Central memory CD8-positive, alpha-beta T cell (primary cell): ENCODE measurements around the gene LDLRAD4.

ENCODE experiments used
- ATAC-seq: fragments of 150-1000 bp; cut with Tn5 transposase; replicated peaks from 2 replicates; pipeline ENCODE4 v1.10.0; 2022; ENCODE audit warnings: mild to moderate bottlenecking, moderate FRiP score, moderate number of reproducible peaks; ENCODE audit not compliant: poor library complexity, severe bottlenecking; ENCODE audit errors: extremely low read depth
- DNase-seq, 2 donors: peaks; one replicate each; pipeline ENCODE4 v3.0.0; 2021; ENCODE audit warnings: low spot score in 2 of 2
- H3K27ac Mint-ChIP-seq: one replicate; pipeline ENCODE4 v1.8.0; 2022; ENCODE audit warnings: low read depth, mild to moderate bottlenecking, moderate library complexity, mixed read lengths
- H3K27me3 Mint-ChIP-seq: one replicate; pipeline ENCODE4 v1.8.0; 2022; ENCODE audit warnings: mixed read lengths
- H3K36me3 Mint-ChIP-seq: one replicate; pipeline ENCODE4 v1.8.0; 2022; ENCODE audit warnings: mild to moderate bottlenecking, moderate library complexity, mixed read lengths; ENCODE audit not compliant: insufficient read depth
- H3K4me1 Mint-ChIP-seq: one replicate; pipeline ENCODE4 v1.8.0; 2022; ENCODE audit warnings: mixed read lengths
- H3K4me3 Mint-ChIP-seq: one replicate; pipeline ENCODE4 v1.8.0; 2022; ENCODE audit warnings: mild to moderate bottlenecking, moderate library complexity, mixed read lengths
- H3K9me3 Mint-ChIP-seq: one replicate; pipeline ENCODE4 v1.8.0; 2022; ENCODE audit warnings: mixed read lengths

Gene LDLRAD4

GRCh38 chr18:13309031-13309747 lies 90.6 kb downstream of the LDLRAD4 start:
- H3K27ac Mint-ChIP-seq: peak overlapping the region; percentile 23
- H3K36me3 Mint-ChIP-seq: no peaks in the 10 kb centered on the region
- H3K9me3 Mint-ChIP-seq: no peaks in the 10 kb centered on the region
- DNase-seq (no peak), ATAC-seq (no peak)
- peaks cover 11% of the 10 kb centered on the region for H3K27me3 Mint-ChIP-seq
- peaks cover 12% of the 10 kb centered on the region for H3K4me1 Mint-ChIP-seq
- no peak overlapping the region for H3K4me3 Mint-ChIP-seq

DNA sequence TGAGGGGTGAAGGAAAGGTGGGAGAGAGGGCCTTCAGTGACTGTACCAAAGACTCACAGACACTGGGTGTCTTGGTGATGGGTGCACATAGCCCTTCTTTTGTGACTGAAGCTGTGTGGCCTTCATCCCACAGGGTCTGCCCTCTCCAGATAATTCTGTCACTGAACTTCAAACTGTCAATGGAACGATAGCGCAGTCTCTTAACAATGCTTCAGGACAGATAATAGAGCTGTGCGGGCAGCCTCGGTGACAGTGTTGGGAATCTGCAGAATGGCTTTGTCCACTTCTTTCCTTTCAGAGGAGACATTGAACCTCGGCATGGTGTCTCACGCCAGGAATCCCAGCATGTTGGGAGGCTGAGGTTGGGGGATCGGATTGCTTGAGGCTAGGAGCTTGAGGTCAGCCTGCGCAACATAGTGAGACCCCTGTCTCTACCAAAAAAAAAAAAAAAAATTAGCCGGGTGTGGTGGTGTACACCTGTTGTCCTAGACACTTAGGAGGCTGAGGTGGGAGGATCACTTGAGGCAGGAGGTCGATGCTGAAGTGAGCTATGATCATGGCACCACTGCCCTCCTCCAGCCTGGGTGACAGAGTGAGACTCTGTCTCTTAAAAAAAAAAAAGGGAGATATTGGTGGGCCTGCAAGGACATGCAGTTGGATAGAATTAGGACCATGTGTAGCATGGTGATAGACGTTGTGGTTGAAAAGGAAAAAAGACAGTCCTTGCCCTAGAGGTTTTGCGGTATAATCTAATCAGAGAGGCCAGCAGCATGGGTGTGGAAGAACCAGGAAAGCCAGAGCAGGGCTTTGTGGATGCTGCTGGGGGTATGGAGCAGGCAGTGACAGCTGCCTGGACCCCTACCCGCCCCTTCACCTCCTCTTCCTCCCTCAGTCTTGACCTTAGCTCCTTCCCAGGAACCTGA lies 91.4 kb downstream of the LDLRAD4 start:
- Mint-ChIP-seq H3K9me3 (no peaks in the 10 kb centered on the region), H3K4me3 (no peak overlapping the region), H3K4me1 (peaks cover 12% of the 10 kb centered on the region), H3K36me3 (no peaks in the 10 kb centered on the region), H3K27ac (no peak overlapping the region), H3K27me3 (peaks cover 14% of the 10 kb centered on the region)
- DNase-seq: no peak
- ATAC-seq: no peak

GRCh38 chr18:13311193-13311592 lies 92.6 kb downstream of the LDLRAD4 start:
- H3K36me3 Mint-ChIP-seq: no peaks in the 10 kb centered on the region
- peaks cover 6% of the 10 kb centered on the region for H3K9me3 Mint-ChIP-seq
- no peak for ATAC-seq
- no peak for DNase-seq
- H3K27ac Mint-ChIP-seq: no peak overlapping the region
- H3K27me3 Mint-ChIP-seq: peaks cover 14% of the 10 kb centered on the region
- no peak overlapping the region for H3K4me3 Mint-ChIP-seq
- peaks cover 12% of the 10 kb centered on the region for H3K4me1 Mint-ChIP-seq

DNA sequence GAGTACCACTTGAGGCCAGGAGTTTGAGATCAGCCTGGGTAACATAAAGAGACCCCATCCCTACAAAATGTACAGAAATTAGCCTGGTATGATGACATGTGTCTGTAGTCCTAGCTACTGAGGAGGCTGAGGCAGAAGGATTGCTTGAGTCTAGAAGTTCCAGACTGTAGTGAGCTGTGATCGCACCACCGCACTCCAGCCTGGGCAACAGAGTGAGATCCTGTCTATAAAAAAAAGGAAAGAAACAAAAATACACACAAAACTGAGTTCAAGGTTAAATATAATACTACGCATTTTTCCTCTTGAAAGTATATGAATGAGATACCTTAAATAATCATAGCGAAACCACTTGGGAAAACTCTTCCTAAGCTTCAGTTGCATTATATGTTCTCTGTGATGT lies 94.0 kb downstream of the LDLRAD4 start:
- no peak overlapping the region for H3K27ac Mint-ChIP-seq

GRCh38 chr18:13313006-13313686 lies 94.6 kb downstream of the LDLRAD4 start:
- no peak overlapping the region for H3K27ac Mint-ChIP-seq
- H3K9me3 Mint-ChIP-seq: peaks cover 6% of the 10 kb centered on the region
- no peaks in the 10 kb centered on the region for H3K36me3 Mint-ChIP-seq
- H3K4me3 Mint-ChIP-seq: no peak overlapping the region
- ATAC-seq (no peak), DNase-seq (no peak)
- peaks cover 14% of the 10 kb centered on the region for H3K27me3 Mint-ChIP-seq
- peaks cover 8% of the 10 kb centered on the region for H3K4me1 Mint-ChIP-seq

More for the DNA sequence above, 94.0 kb downstream of the LDLRAD4 start:
- ATAC-seq (no peak), DNase-seq (no peak)
- H3K27me3 Mint-ChIP-seq: peaks cover 14% of the 10 kb centered on the region
- H3K4me1 Mint-ChIP-seq: peaks cover 12% of the 10 kb centered on the region
- H3K36me3 Mint-ChIP-seq: no peaks in the 10 kb centered on the region
- peaks cover 6% of the 10 kb centered on the region for H3K9me3 Mint-ChIP-seq
- H3K4me3 Mint-ChIP-seq: no peak overlapping the region

- Mint-ChIP-seq H3K36me3 (no peaks in the 10 kb centered on the region), H3K27me3 (peaks cover 14% of the 10 kb centered on the region), H3K4me1 (no peaks in the 10 kb centered on the region), H3K27ac (no peak overlapping the region), H3K4me3 (no peak overlapping the region), H3K9me3 (peaks cover 6% of the 10 kb centered on the region)
- DNase-seq: no peak
- ATAC-seq: no peak
These were observed 96.4 kb downstream of the LDLRAD4 start for GRCh38 chr18:13315000-13315399.

- H3K36me3 Mint-ChIP-seq: no peaks in the 10 kb centered on the region
- DNase-seq (no peak), ATAC-seq (no peak)
- peaks cover 14% of the 10 kb centered on the region for H3K27me3 Mint-ChIP-seq
- H3K27ac Mint-ChIP-seq: no peak overlapping the region
- H3K4me1 Mint-ChIP-seq: no peaks in the 10 kb centered on the region
- no peak overlapping the region for H3K4me3 Mint-ChIP-seq
- H3K9me3 Mint-ChIP-seq: peaks cover 6% of the 10 kb centered on the region
These were observed 97.5 kb downstream of the LDLRAD4 start for GRCh38 chr18:13316063-13316462.

GRCh38 chr18:13317801-13318200 lies 99.2 kb downstream of the LDLRAD4 start:
- H3K4me1 Mint-ChIP-seq: no peaks in the 10 kb centered on the region
- peaks cover 14% of the 10 kb centered on the region for H3K27me3 Mint-ChIP-seq
- no peak for DNase-seq
- H3K36me3 Mint-ChIP-seq: no peaks in the 10 kb centered on the region
- ATAC-seq: no peak
- H3K27ac Mint-ChIP-seq: no peak overlapping the region
- peaks cover 6% of the 10 kb centered on the region for H3K9me3 Mint-ChIP-seq
- no peak overlapping the region for H3K4me3 Mint-ChIP-seq

GRCh38 chr18:13318731-13319501 lies 100.4 kb downstream of the LDLRAD4 start:
- no peaks in the 10 kb centered on the region for H3K4me1 Mint-ChIP-seq
- no peak for DNase-seq
- H3K4me3 Mint-ChIP-seq: no peak overlapping the region
- H3K27me3 Mint-ChIP-seq: peaks cover 6% of the 10 kb centered on the region
- no peak overlapping the region for H3K27ac Mint-ChIP-seq
- no peak for ATAC-seq
- peaks cover 6% of the 10 kb centered on the region for H3K9me3 Mint-ChIP-seq
- no peaks in the 10 kb centered on the region for H3K36me3 Mint-ChIP-seq

DNA sequence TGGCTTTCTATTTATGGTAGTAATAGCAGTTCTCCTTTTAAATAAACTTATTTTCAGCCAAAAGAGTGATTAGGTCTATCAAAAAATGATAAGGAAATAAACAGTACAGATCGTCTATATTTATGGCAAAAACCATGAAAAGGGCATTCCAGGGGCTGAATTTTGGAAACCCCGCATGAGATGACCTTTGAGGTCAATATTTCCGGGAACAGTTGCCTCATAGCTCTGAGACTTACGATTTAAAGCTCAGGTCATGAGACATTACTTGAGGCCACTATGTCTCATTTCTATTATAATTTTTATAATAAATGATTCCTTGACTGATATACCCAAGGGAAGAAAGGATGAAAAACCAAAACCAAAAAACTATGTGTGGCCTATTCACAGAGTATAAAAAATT lies 101.1 kb downstream of the LDLRAD4 start:
- Mint-ChIP-seq H3K36me3 (no peaks in the 10 kb centered on the region), H3K9me3 (peaks cover 6% of the 10 kb centered on the region), H3K27ac (no peak overlapping the region), H3K4me1 (no peaks in the 10 kb centered on the region), H3K27me3 (no peaks in the 10 kb centered on the region), H3K4me3 (no peak overlapping the region)
- no peak for ATAC-seq
- no peak for DNase-seq

GRCh38 chr18:13320096-13320495 lies 101.5 kb downstream of the LDLRAD4 start:
- Mint-ChIP-seq H3K4me1 (no peaks in the 10 kb centered on the region), H3K4me3 (no peak overlapping the region), H3K27me3 (no peaks in the 10 kb centered on the region), H3K36me3 (no peaks in the 10 kb centered on the region), H3K9me3 (peaks cover 6% of the 10 kb centered on the region), H3K27ac (no peak overlapping the region)
- ATAC-seq (no peak), DNase-seq (no peak)

GRCh38 chr18:13320891-13321425 lies 102.4 kb downstream of the LDLRAD4 start:
- H3K4me3 Mint-ChIP-seq: no peak overlapping the region
- H3K27ac Mint-ChIP-seq: no peak overlapping the region
- H3K27me3 Mint-ChIP-seq: no peaks in the 10 kb centered on the region
- no peaks in the 10 kb centered on the region for H3K36me3 Mint-ChIP-seq
- DNase-seq (no peak), ATAC-seq (no peak)
- H3K4me1 Mint-ChIP-seq: no peaks in the 10 kb centered on the region
- H3K9me3 Mint-ChIP-seq: peaks cover 1% of the 10 kb centered on the region
